K562 (cell line): ENCODE data around the gene PGM5. TPM values are rescaled to one million over a fixed set of nuclear protein-coding genes. Genes with fewer than 3 reads are reported as not detected.

Experiments used
- ATAC-seq: fragments of 200-7000 bp; cut with Tn5 transposase; 3 replicates; pipeline ENCODE4 v1.9.1; 2020; ENCODE audit warnings: moderate library complexity
- BruUV-seq: library from RNA; stranded (reverse); fragments of 400-500 nt; replicated peaks from 2 replicates; lab custom pipeline; 2021; lab: Mats Ljungman, UMichigan
- CTCF ChIA-PET: fragments of 300-600 bp; formaldehyde crosslinking; extraction: SDS; loops from one replicate; lab custom pipeline; 2021; ENCODE audit warnings: low intra/inter-chr PET ratio; lab: Yijun Ruan, JAX
- POLR2A ChIA-PET: fragments of 300-600, 350-650 bp; sonication (Branson Sonifier 250); formaldehyde crosslinking; extraction: SDS; loops from one replicate; lab custom pipeline; 2021; ENCODE audit warnings: antibody characterized with exemption, inconsistent platforms; lab: Yijun Ruan, JAX
- DNase-seq, 4 experiments: peaks; one replicate each; pipeline versions ENCODE4 v3.0.0 to v3.0.0-alpha.2; 2011 to 2018; ENCODE audit warnings: low spot score in 3 of 4, mixed read lengths in 3 of 4; ENCODE audit errors: extremely low read depth in 1 of 4
- FAIRE-seq: peaks from 2 replicates; lab custom pipeline; 2011; peaks lifted over from hg19 to GRCh38; lab: Jason Lieb, UNC
- H2AFZ ChIP-seq: 2 replicates; pipeline ENCODE4 v1.6.0; 2011; ENCODE audit warnings: low read depth, low read length, control low read depth, inconsistent platforms
- H3K27ac ChIP-seq: fragments of 200-600 bp; 3 replicates; pipeline ENCODE4 v1.8.0; 2011; ENCODE audit warnings: low read depth, mild to moderate bottlenecking, control low read depth, inconsistent platforms, low read length, moderate library complexity, mixed read lengths; ENCODE audit errors: extremely low read depth
- H3K27me3 ChIP-seq, 2 experiments: fragments of 300-600 bp in 1 of 2; 2 replicates in 1 of 2; 3 replicates in 1 of 2; pipeline versions ENCODE4 v1.6.0 to v1.8.0; 2011; ENCODE audit warnings: inconsistent platforms in 2 of 2, low read length in 2 of 2, mild to moderate bottlenecking in 1 of 2, mixed read lengths in 1 of 2, moderate library complexity in 1 of 2; ENCODE audit not compliant: control insufficient read depth in 2 of 2, insufficient read depth in 2 of 2
- H3K36me3 ChIP-seq: fragments of 300-600 bp; 3 replicates; pipeline ENCODE4 v1.8.0; 2011; ENCODE audit warnings: mild to moderate bottlenecking, low read length, inconsistent platforms; ENCODE audit not compliant: control insufficient read depth, insufficient read depth
- H3K4me1 ChIP-seq, 2 experiments: fragments of 200-600 bp in 1 of 2; replicated peaks in 1 of 2; 2 replicates in 1 of 2; 3 replicates in 1 of 2; pipeline versions ENCODE4 v1.5.1 to v1.8.0; 2011; ENCODE audit warnings: inconsistent platforms in 2 of 2, low read length in 2 of 2, mild to moderate bottlenecking in 1 of 2, mixed read lengths in 1 of 2, moderate library complexity in 1 of 2; ENCODE audit not compliant: control insufficient read depth in 2 of 2, insufficient read depth in 2 of 2
- H3K4me2 ChIP-seq: 2 replicates; pipeline ENCODE4 v1.6.1; 2011; ENCODE audit warnings: low read length, control low read depth, inconsistent platforms, mixed read lengths; ENCODE audit not compliant: insufficient read depth
- H3K4me3 ChIP-seq: fragments of 200-600 bp; sonication (generic), shearing (Covaris generic); 2 replicates; pipeline ENCODE4 v1.5.1; 2016; ENCODE audit warnings: control low read depth, inconsistent platforms
- H3K79me2 ChIP-seq: fragments of 200-600 bp; 3 replicates; pipeline ENCODE4 v1.8.0; 2011; ENCODE audit warnings: low read length, inconsistent platforms; ENCODE audit not compliant: control insufficient read depth, insufficient read depth
- H3K9ac ChIP-seq, 2 experiments: 2 replicates each; pipeline versions ENCODE4 v1.6.0 to v1.6.1; 2011; ENCODE audit warnings: low read depth in 2 of 2, low read length in 2 of 2, control low read depth in 1 of 2, inconsistent platforms in 1 of 2, mild to moderate bottlenecking in 1 of 2, mixed read lengths in 1 of 2; ENCODE audit not compliant: insufficient read depth in 1 of 2
- H3K9me1 ChIP-seq: one replicate; pipeline ENCODE4 v1.6.0; 2011; ENCODE audit warnings: inconsistent platforms, mild to moderate bottlenecking, low read length, moderate library complexity; ENCODE audit not compliant: control insufficient read depth, insufficient read depth
- H3K9me3 ChIP-seq: replicated peaks from 2 replicates; pipeline ENCODE4 v1.5.1; 2011; ENCODE audit warnings: low read depth, low read length, inconsistent platforms; ENCODE audit not compliant: control insufficient read depth, insufficient read depth
- H4K20me1 ChIP-seq: replicated peaks from 2 replicates; pipeline ENCODE4 v1.6.1; 2011; ENCODE audit warnings: low read length, inconsistent platforms, mixed read lengths; ENCODE audit not compliant: control insufficient read depth, insufficient read depth
- EZH2 ChIP-seq: IDR thresholded peaks from 2 replicates; pipeline ENCODE4 v1.6.1; 2012; ENCODE audit warnings: low read depth, mild to moderate bottlenecking, inconsistent platforms, low read length, borderline replicate concordance
- FOXM1 ChIP-seq, 2 experiments: fragments of 450-650 bp in 1 of 2; sonication (generic) in 1 of 2; formaldehyde crosslinking in 1 of 2; IDR thresholded peaks; 2 replicates each; pipeline versions ENCODE4 v1.6.1 to v1.9.0; 2017 to 2022; ENCODE audit warnings: low read depth in 2 of 2, mild to moderate bottlenecking in 2 of 2, missing genetic modification reagents in 1 of 2, moderate library complexity in 1 of 2
- HDAC2 ChIP-seq: fragments of 450-650 bp; IDR thresholded peaks from 2 replicates; pipeline ENCODE4 v1.6.1; 2016; ENCODE audit warnings: mild to moderate bottlenecking
- HDAC3 ChIP-seq: fragments of 450-650 bp; IDR thresholded peaks from 2 replicates; pipeline ENCODE4 v1.6.1; 2018; ENCODE audit warnings: borderline replicate concordance, mild to moderate bottlenecking, moderate library complexity; ENCODE audit not compliant: partially characterized antibody
- KAT2B ChIP-seq: IDR thresholded peaks from one replicate; pipeline ENCODE4 v1.6.1; 2012; ENCODE audit warnings: low read depth, mild to moderate bottlenecking, control low read depth, inconsistent platforms, low read length, moderate library complexity
- MAFF ChIP-seq: IDR thresholded peaks from 2 replicates; pipeline ENCODE4 v1.6.1; 2012; ENCODE audit warnings: low read length, improper control_type of control experiment
- MEF2A ChIP-seq: IDR thresholded peaks from 2 replicates; pipeline ENCODE4 v1.6.1; 2011; ENCODE audit warnings: low read depth, mild to moderate bottlenecking, low read length, moderate library complexity; ENCODE audit not compliant: control insufficient read depth
- RFX7 ChIP-seq: fragments of 250-450 bp; sonication (Bioruptor Pico); IDR thresholded peaks from 2 replicates; pipeline ENCODE4 v1.5.1; 2021; ENCODE audit warnings: mild to moderate bottlenecking
- SIX5 ChIP-seq, 2 experiments: IDR thresholded peaks; 2 replicates each; pipeline ENCODE4 v1.6.1; 2011; ENCODE audit warnings: low read length in 2 of 2, borderline replicate concordance in 1 of 2, low read depth in 1 of 2, mild to moderate bottlenecking in 1 of 2, moderate library complexity in 1 of 2; ENCODE audit not compliant: insufficient read depth in 1 of 2
- ZBTB43 ChIP-seq: sonication (generic); formaldehyde crosslinking; IDR thresholded peaks from 2 replicates; pipeline ENCODE4 v1.8.0; 2023; ENCODE audit warnings: mild to moderate bottlenecking, missing genetic modification reagents
- ZNF518B ChIP-seq: fragments of 250-450 bp; sonication (Bioruptor Pico); IDR thresholded peaks from 2 replicates; pipeline ENCODE4 v1.5.0; 2021; ENCODE audit warnings: mild to moderate bottlenecking, moderate library complexity
- ZSCAN29 ChIP-seq: fragments of 450-650 bp; IDR thresholded peaks from 2 replicates; pipeline ENCODE4 v1.6.1; 2017
- ZZZ3 ChIP-seq: fragments of 450-650 bp; IDR thresholded peaks from 2 replicates; pipeline ENCODE4 v1.6.1; 2016; ENCODE audit warnings: antibody characterized with exemption, mild to moderate bottlenecking, moderate library complexity
- WGBS: fragments of 100-300 bp; shearing (Covaris generic); methylation state at CpG from one replicate; pipeline ENCODE4 v1.1.6; 2016; ENCODE audit warnings: low coverage, mixed read lengths; ENCODE audit not compliant: insufficient coverage; ENCODE audit errors: missing lambda C conversion rate; 5-methylcytosine and 5-hydroxymethylcytosine counted together
- in situ Hi-C: fragments of 300-500 bp; cut with MboI; formaldehyde crosslinking; loops from 4 replicates; pipeline ENCODE4 v1.15.0; 2018; ENCODE audit warnings: inconsistent platforms, mixed read lengths
- intact Hi-C: fragments of 100-400 bp; cut with micrococcal nuclease; formaldehyde crosslinking; loops from 2 replicates; pipeline ENCODE4 v1.14.2; 2022
- polyA plus RNA-seq, 8 experiments: library from polyadenylated mRNA; depleted of rRNA in 4 of 8; stranded (reverse) in 5 of 8; unstranded in 3 of 8; fragments of >200 nt; fragmentation: Nextera tagmentation in 2 of 8; fragmentation: Illumina TruSeq in 1 of 8; extraction: Ambion mirVana in 2 of 8; extraction: Trizol in 1 of 8; gene quantifications; 2 replicates each; pipeline versions ENCODE4 v1.2.1 to v1.2.3, GENCODE V29; 2011 to 2014; ENCODE audit warnings: inconsistent platforms in 1 of 8, missing spikeins in 1 of 8
- total RNA-seq, 7 experiments: library from RNA; depleted of rRNA in 6 of 7; stranded (reverse); fragments of >200 nt in 6 of 7; fragmentation: Illumina TruSeq in 2 of 7; extraction: Trizol in 2 of 7; gene quantifications; 2 replicates each; pipeline versions ENCODE4 v1.2.1 to v1.2.3, GENCODE V29; 2011 to 2021; ENCODE audit warnings: low replicate concordance in 1 of 7

PGM5 gene
- total and polyA plus RNA-seq, 9 of the 15 experiments (the other 6 are each of a cell fraction or from before 2014, with no cell fraction given), result 0.03 to 0.24 (median 0.15) TPM; not detected in 1

GRCh38 chr9:68567565-68567964 is 211.2 kb downstream of the PGM5 start:
- in situ Hi-C loops (loop anchor here (25.0 kb wide), 1 partner anchor 230 kb away; no protein-coding TSS in a partner anchor), intact Hi-C loops (no loop called here)
- DNase-seq (no peak), FAIRE-seq (no peak), ATAC-seq (no peak)
- Histone ChIP-seq H3K79me2 (no peaks in the 10 kb centered on the region), H2AFZ (no peak overlapping the region), H3K4me1 (no peaks in the 10 kb centered on the region), H3K9ac (no peak overlapping the region), H3K4me3 (no peak overlapping the region), H3K9me3 (no peaks in the 10 kb centered on the region), H3K4me2 (no peak overlapping the region), H4K20me1 (no peaks in the 10 kb centered on the region), H3K36me3 (no peaks in the 10 kb centered on the region), H3K27ac (no peak overlapping the region), H3K27me3 (peaks cover 4 to 17% of the 10 kb centered on the region in 2 experiments; a peak in 2 of 5 replicates), H3K9me1 (no peaks in the 10 kb centered on the region)
- TF ChIP-seq ZNF518B (CRISPR knock-in tag), result no peak
- TF ChIP-seq ZZZ3, result no peak
- no peak for TF ChIP-seq ZBTB43 (CRISPR knock-in tag)
- TF ChIP-seq RFX7 (CRISPR knock-in tag), result no peak
- no peak for TF ChIP-seq HDAC2
- TF ChIP-seq EZH2, result no peak
- TF ChIP-seq SIX5 (IDR thresholded peaks at IDR 0.05; ENCODE audit: borderline replicate concordance in 1 of 2, insufficient read depth in 1 of 2, low read depth in 1 of 2, low read length in 2 of 2), result no peak
- TF ChIP-seq MAFF, result no peak
- TF ChIP-seq FOXM1 (IDR thresholded peaks at IDR 0.05; ENCODE audit: low read depth), result no peak
- TF ChIP-seq FOXM1 (CRISPR knock-in tag; IDR thresholded peaks at IDR 0.05; ENCODE audit: low read depth), result no peak
- TF ChIP-seq HDAC3, result no peak
- no peak for TF ChIP-seq ZSCAN29
- TF ChIP-seq MEF2A, result no peak
- TF ChIP-seq KAT2B, result no peak
- CTCF ChIA-PET, result no interaction called here
- no TSS peak for BruUV-seq
- WGBS, result 16% methylated on average over 3 of the region's 3 CpGs
- POLR2A ChIA-PET, result no interaction called here
